Measurements from ENCODE around the gene STK17B.

STK17B gene

GRCh38 chr2:196136151-196136550, 35.2 kb downstream of the STK17B start:
- no CpG with 5 or more reads among the region's 7 CpGs for WGBS (ENCODE audit: insufficient coverage, insufficient read length)
- Histone ChIP-seq H3K9me3 (ENCODE audit: control insufficient read depth, insufficient read depth, low read length) (peaks cover 7% of the 10 kb centered on the region), H3K36me3 (ENCODE audit: control insufficient read depth, insufficient read depth, low read length) (no peaks in the 10 kb centered on the region; the same call in 1 of the 2 replicates), H3K4me3 (ENCODE audit: low read length) (no peak overlapping the region), H3K27ac (ENCODE audit: low read length) (no peak overlapping the region), H3K4me1 (ENCODE audit: control insufficient read depth, insufficient read depth, low read length) (no peaks in the 10 kb centered on the region), H3K27me3 (ENCODE audit: control insufficient read depth, insufficient read depth, low read length) (no peaks in the 10 kb centered on the region)
- DNase-seq (ENCODE audit: low read depth, low spot score), result no peak

GRCh38 chr2:196131949-196132925, 39.1 kb downstream of the STK17B start:
- peaks cover 14% of the 10 kb centered on the region for H3K9me3 ChIP-seq (ENCODE audit: control insufficient read depth, insufficient read depth, low read length)
- H3K4me1 ChIP-seq (ENCODE audit: control insufficient read depth, insufficient read depth, low read length), result no peaks in the 10 kb centered on the region
- WGBS (ENCODE audit: insufficient coverage, insufficient read length), result no CpG with 5 or more reads among the region's 5 CpGs
- H3K27me3 ChIP-seq (ENCODE audit: control insufficient read depth, insufficient read depth, low read length), result no peaks in the 10 kb centered on the region
- no peak overlapping the region for H3K4me3 ChIP-seq (ENCODE audit: low read length)
- no peaks in the 10 kb centered on the region; the same call in 1 of the 2 replicates for H3K36me3 ChIP-seq (ENCODE audit: control insufficient read depth, insufficient read depth, low read length)
- no peak for DNase-seq (ENCODE audit: low read depth, low spot score)
- H3K27ac ChIP-seq (ENCODE audit: low read length), result no peak overlapping the region

GRCh38 chr2:196131384-196131937, 39.9 kb downstream of the STK17B start:
- peak; percentile 47 for DNase-seq (ENCODE audit: low read depth, low spot score)
- Histone ChIP-seq H3K9me3 (ENCODE audit: control insufficient read depth, insufficient read depth, low read length) (peaks cover 14% of the 10 kb centered on the region), H3K27me3 (ENCODE audit: control insufficient read depth, insufficient read depth, low read length) (no peaks in the 10 kb centered on the region), H3K4me3 (ENCODE audit: low read length) (no peak overlapping the region), H3K27ac (ENCODE audit: low read length) (no peak overlapping the region), H3K4me1 (ENCODE audit: control insufficient read depth, insufficient read depth, low read length) (no peaks in the 10 kb centered on the region), H3K36me3 (ENCODE audit: control insufficient read depth, insufficient read depth, low read length) (no peaks in the 10 kb centered on the region; the same call in 1 of the 2 replicates)
- no CpG with 5 or more reads among the region's 7 CpGs for WGBS (ENCODE audit: insufficient coverage, insufficient read length)

GRCh38 chr2:196130039-196130825, 41.1 kb downstream of the STK17B start:
- DNase-seq (ENCODE audit: low read depth, low spot score), result no peak
- no CpG with 5 or more reads among the region's 7 CpGs for WGBS (ENCODE audit: insufficient coverage, insufficient read length)
- H3K27ac ChIP-seq (ENCODE audit: low read length), result no peak overlapping the region
- H3K9me3 ChIP-seq (ENCODE audit: control insufficient read depth, insufficient read depth, low read length), result peaks cover 14% of the 10 kb centered on the region
- no peaks in the 10 kb centered on the region; the same call in 1 of the 2 replicates for H3K36me3 ChIP-seq (ENCODE audit: control insufficient read depth, insufficient read depth, low read length)
- H3K27me3 ChIP-seq (ENCODE audit: control insufficient read depth, insufficient read depth, low read length), result no peaks in the 10 kb centered on the region
- no peak overlapping the region for H3K4me3 ChIP-seq (ENCODE audit: low read length)
- no peaks in the 10 kb centered on the region for H3K4me1 ChIP-seq (ENCODE audit: control insufficient read depth, insufficient read depth, low read length)

GRCh38 chr2:196128749-196129148, 42.6 kb downstream of the STK17B start:
- H3K4me1 ChIP-seq (ENCODE audit: control insufficient read depth, insufficient read depth, low read length), result no peaks in the 10 kb centered on the region
- H3K36me3 ChIP-seq (ENCODE audit: control insufficient read depth, insufficient read depth, low read length), result no peaks in the 10 kb centered on the region; the same call in 1 of the 2 replicates
- WGBS (ENCODE audit: insufficient coverage, insufficient read length), result no CpG with 5 or more reads among the region's 1 CpG
- no peaks in the 10 kb centered on the region for H3K27me3 ChIP-seq (ENCODE audit: control insufficient read depth, insufficient read depth, low read length)
- no peak for DNase-seq (ENCODE audit: low read depth, low spot score)
- no peak overlapping the region for H3K27ac ChIP-seq (ENCODE audit: low read length)
- H3K4me3 ChIP-seq (ENCODE audit: low read length), result no peak overlapping the region
- peaks cover 14% of the 10 kb centered on the region for H3K9me3 ChIP-seq (ENCODE audit: control insufficient read depth, insufficient read depth, low read length)

GRCh38 chr2:196125596-196125995, 45.8 kb downstream of the STK17B start:
- H3K27me3 ChIP-seq (ENCODE audit: control insufficient read depth, insufficient read depth, low read length), result no peaks in the 10 kb centered on the region
- no CpG with 5 or more reads among the region's 2 CpGs for WGBS (ENCODE audit: insufficient coverage, insufficient read length)

GRCh38 chr2:196123679-196124373, 47.6 kb downstream of the STK17B start:
- DNase-seq (ENCODE audit: low read depth, low spot score), result no peak
- H3K27me3 ChIP-seq (ENCODE audit: control insufficient read depth, insufficient read depth, low read length), result no peaks in the 10 kb centered on the region
- no peaks in the 10 kb centered on the region; the same call in 1 of the 2 replicates for H3K9me3 ChIP-seq (ENCODE audit: control insufficient read depth, insufficient read depth, low read length)
- no peak overlapping the region for H3K4me3 ChIP-seq (ENCODE audit: low read length)
- no CpG with 5 or more reads among the region's 6 CpGs for WGBS (ENCODE audit: insufficient coverage, insufficient read length)
- H3K27ac ChIP-seq (ENCODE audit: low read length), result no peak overlapping the region
- no peaks in the 10 kb centered on the region for H3K36me3 ChIP-seq (ENCODE audit: control insufficient read depth, insufficient read depth, low read length)
- no peaks in the 10 kb centered on the region for H3K4me1 ChIP-seq (ENCODE audit: control insufficient read depth, insufficient read depth, low read length)

More at GRCh38 chr2:196125596-196125995, 45.8 kb downstream of the STK17B start:
- DNase-seq (ENCODE audit: low read depth, low spot score), result no peak
- Histone ChIP-seq H3K4me1 (ENCODE audit: control insufficient read depth, insufficient read depth, low read length) (no peaks in the 10 kb centered on the region), H3K4me3 (ENCODE audit: low read length) (no peak overlapping the region), H3K36me3 (ENCODE audit: control insufficient read depth, insufficient read depth, low read length) (no peaks in the 10 kb centered on the region), H3K27ac (ENCODE audit: low read length) (no peak overlapping the region), H3K9me3 (ENCODE audit: control insufficient read depth, insufficient read depth, low read length) (peaks cover 6% of the 10 kb centered on the region)

- no CpG with 5 or more reads among the region's 3 CpGs for WGBS (ENCODE audit: insufficient coverage, insufficient read length)
- Histone ChIP-seq H3K4me1 (ENCODE audit: control insufficient read depth, insufficient read depth, low read length) (no peaks in the 10 kb centered on the region), H3K27me3 (ENCODE audit: control insufficient read depth, insufficient read depth, low read length) (no peaks in the 10 kb centered on the region), H3K36me3 (ENCODE audit: control insufficient read depth, insufficient read depth, low read length) (no peaks in the 10 kb centered on the region), H3K4me3 (ENCODE audit: low read length) (no peak overlapping the region), H3K9me3 (ENCODE audit: control insufficient read depth, insufficient read depth, low read length) (no peaks in the 10 kb centered on the region), H3K27ac (ENCODE audit: low read length) (no peak overlapping the region)
- DNase-seq (ENCODE audit: low read depth, low spot score), result no peak
Measured at GRCh38 chr2:196119926-196120325, 51.5 kb downstream of the STK17B start.

- H3K4me3 ChIP-seq (ENCODE audit: low read length), result no peak overlapping the region
- no peak overlapping the region for H3K27ac ChIP-seq (ENCODE audit: low read length)
- H3K36me3 ChIP-seq (ENCODE audit: control insufficient read depth, insufficient read depth, low read length), result no peaks in the 10 kb centered on the region
- DNase-seq (ENCODE audit: low read depth, low spot score), result no peak
- no peaks in the 10 kb centered on the region for H3K27me3 ChIP-seq (ENCODE audit: control insufficient read depth, insufficient read depth, low read length)
- no peaks in the 10 kb centered on the region for H3K9me3 ChIP-seq (ENCODE audit: control insufficient read depth, insufficient read depth, low read length)
- H3K4me1 ChIP-seq (ENCODE audit: control insufficient read depth, insufficient read depth, low read length), result peaks cover 1% of the 10 kb centered on the region; the same call in 1 of the 2 replicates
- no CpG with 5 or more reads among the region's 4 CpGs for WGBS (ENCODE audit: insufficient coverage, insufficient read length)
Measured at GRCh38 chr2:196117214-196117705, 54.1 kb downstream of the STK17B start.

Measured in iPS DF 6.9 (cell line).